Keratinocyte (primary cell): ENCODE measurements around the gene ZMAT3. TPM values are rescaled to one million over a fixed set of nuclear protein-coding genes. Genes with fewer than 3 reads are reported as not detected.

Source experiments
- DNase-seq: peaks from one replicate; pipeline ENCODE4 v3.0.0-alpha.2; 2011; ENCODE audit warnings: low read depth, missing footprints, low spot score
- FAIRE-seq: peaks from 2 replicates; lab custom pipeline; 2011; peaks lifted over from hg19 to GRCh38; lab: Jason Lieb, UNC
- H2AFZ ChIP-seq: 2 replicates; pipeline ENCODE4 v1.6.0; 2012; ENCODE audit warnings: low read length, control low read depth, inconsistent platforms; ENCODE audit not compliant: control insufficient read depth
- H3K27ac ChIP-seq: 2 replicates; pipeline ENCODE4 v1.5.1; 2011; ENCODE audit warnings: low read length; ENCODE audit not compliant: control insufficient read depth, insufficient read depth
- H3K27me3 ChIP-seq: 3 replicates; pipeline ENCODE4 v1.6.0; 2011; ENCODE audit warnings: low read length; ENCODE audit not compliant: control insufficient read depth, insufficient read depth; ENCODE audit errors: extremely low read depth
- H3K36me3 ChIP-seq, 2 experiments: 2 replicates in 1 of 2; 3 replicates in 1 of 2; pipeline ENCODE4 v1.5.1; 2011; ENCODE audit warnings: low read length in 2 of 2, mild to moderate bottlenecking in 1 of 2; ENCODE audit not compliant: control insufficient read depth in 2 of 2, insufficient read depth in 2 of 2; ENCODE audit errors: extremely low read depth in 1 of 2
- H3K4me1 ChIP-seq: 3 replicates; pipeline ENCODE4 v1.5.1; 2011; ENCODE audit warnings: low read length; ENCODE audit not compliant: control insufficient read depth, insufficient read depth; ENCODE audit errors: extremely low read depth
- H3K4me2 ChIP-seq: 3 replicates; pipeline ENCODE4 v1.6.0; 2011; ENCODE audit warnings: low read depth, low read length; ENCODE audit not compliant: control insufficient read depth, insufficient read depth; ENCODE audit errors: extremely low read depth
- H3K4me3 ChIP-seq, 3 experiments: fragments of 200-600 bp in 1 of 3; sonication (generic) in 1 of 3; 2 replicates in 2 of 3; 3 replicates in 1 of 3; pipeline ENCODE4 v1.5.1; 2011 to 2016; ENCODE audit warnings: low read length in 3 of 3, mild to moderate bottlenecking in 3 of 3, control low read depth in 2 of 3, inconsistent platforms in 1 of 3, low read depth in 1 of 3, mixed read lengths in 1 of 3, mixed run types in 1 of 3, moderate library complexity in 1 of 3; ENCODE audit not compliant: control insufficient read depth in 2 of 3, insufficient read depth in 2 of 3; ENCODE audit errors: extremely low read depth in 1 of 3
- H3K79me2 ChIP-seq: 2 replicates; pipeline ENCODE4 v1.6.0; 2012; ENCODE audit warnings: low read length; ENCODE audit not compliant: control insufficient read depth, insufficient read depth
- H3K9ac ChIP-seq: 3 replicates; pipeline ENCODE4 v1.6.0; 2011; ENCODE audit warnings: low read length; ENCODE audit not compliant: control insufficient read depth, insufficient read depth; ENCODE audit errors: extremely low read depth
- H3K9me1 ChIP-seq: 3 replicates; pipeline ENCODE4 v1.6.0; 2011; ENCODE audit warnings: low read length; ENCODE audit not compliant: control insufficient read depth, insufficient read depth; ENCODE audit errors: extremely low read depth
- H3K9me3 ChIP-seq: 2 replicates; pipeline ENCODE4 v1.5.1; 2012; ENCODE audit warnings: low read depth, low read length; ENCODE audit not compliant: control insufficient read depth
- H4K20me1 ChIP-seq: 3 replicates; pipeline ENCODE4 v1.6.0; 2011; ENCODE audit warnings: low read length; ENCODE audit not compliant: control insufficient read depth, insufficient read depth; ENCODE audit errors: extremely low read depth
- EZH2 ChIP-seq: IDR thresholded peaks from one replicate; pipeline ENCODE4 v1.6.1; 2012; ENCODE audit warnings: inconsistent platforms, mild to moderate bottlenecking, low read length, moderate library complexity
- dilution Hi-C: fragments of 300-500 bp; cut with MboI; formaldehyde crosslinking; loops from one replicate; pipeline ENCODE4 v1.7.0; 2020; ENCODE audit warnings: low sequenced_read_pairs; ENCODE audit not compliant: extremely low pct_ligation_motif_present
- polyA plus RNA-seq, 5 experiments: library from polyadenylated mRNA; depleted of rRNA in 3 of 5; stranded (reverse) in 3 of 5; stranded (forward) in 1 of 5; unstranded in 1 of 5; fragments of >200 nt; gene quantifications; 1 replicate in 1 of 5; 2 replicates in 3 of 5; 3 replicates in 1 of 5; pipeline versions ENCODE4 v1.2.1 to v1.2.3, GENCODE V29; 2011 to 2012; ENCODE audit warnings: missing spikeins in 2 of 5, low read depth in 1 of 5, low replicate concordance in 1 of 5
- TF ChIP-seq, protein P1 (sequence below), 3 experiments: IDR thresholded peaks in 1 of 3; conservative IDR thresholded peaks in 1 of 3; optimal IDR thresholded peaks in 1 of 3; 2 replicates in 2 of 3; 3 replicates in 1 of 3; pipeline versions ENCODE3 to v1.5.1; 2011; ENCODE audit warnings: low read length in 3 of 3, mild to moderate bottlenecking in 3 of 3, moderate library complexity in 2 of 3, control low read depth in 1 of 3, inconsistent platforms in 1 of 3; ENCODE audit not compliant: insufficient read depth in 2 of 3; ENCODE audit errors: extremely low read depth in 1 of 3

ZMAT3 gene
- polyA plus RNA-seq, 1 donor (not counting 4 experiments of a cell fraction or from before 2014, with no cell fraction given) = 15.5 TPM

DNA sequence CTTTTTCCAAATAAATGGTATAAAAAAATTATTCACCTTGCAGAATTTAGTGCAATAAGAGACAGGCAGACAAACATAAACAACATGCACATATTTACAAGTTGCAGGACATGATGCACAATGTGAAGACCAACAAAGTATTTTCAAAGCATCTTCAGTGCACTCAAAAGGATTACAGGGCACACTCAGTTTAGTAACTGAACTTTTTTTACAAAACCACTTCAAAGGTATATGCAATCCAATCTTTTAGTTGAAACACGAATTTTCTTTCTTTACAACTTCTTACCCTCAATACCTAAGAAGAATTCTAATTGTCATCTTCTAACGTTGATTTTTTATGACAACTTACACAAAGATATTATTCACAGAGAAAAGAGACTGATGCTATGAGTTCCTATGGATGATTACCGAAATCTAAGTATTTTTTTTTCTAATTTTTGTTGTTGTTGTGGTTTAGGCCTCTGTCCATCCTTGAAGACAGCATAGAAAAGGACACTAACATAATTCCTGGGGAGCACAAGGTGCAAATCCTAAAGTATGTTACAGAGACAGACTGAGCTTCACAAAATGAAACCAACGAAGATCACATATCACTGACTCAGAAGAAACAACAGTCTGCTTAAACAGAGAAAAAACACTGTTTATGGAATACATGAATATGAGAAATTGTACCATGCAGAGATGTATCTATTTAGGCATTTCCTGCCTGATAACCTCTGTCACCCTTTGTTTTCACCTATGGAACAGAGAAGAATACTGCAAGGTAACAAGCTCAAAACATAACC, 50.3 kb downstream of the ZMAT3 start:
- TF ChIP-seq, protein P1, sequence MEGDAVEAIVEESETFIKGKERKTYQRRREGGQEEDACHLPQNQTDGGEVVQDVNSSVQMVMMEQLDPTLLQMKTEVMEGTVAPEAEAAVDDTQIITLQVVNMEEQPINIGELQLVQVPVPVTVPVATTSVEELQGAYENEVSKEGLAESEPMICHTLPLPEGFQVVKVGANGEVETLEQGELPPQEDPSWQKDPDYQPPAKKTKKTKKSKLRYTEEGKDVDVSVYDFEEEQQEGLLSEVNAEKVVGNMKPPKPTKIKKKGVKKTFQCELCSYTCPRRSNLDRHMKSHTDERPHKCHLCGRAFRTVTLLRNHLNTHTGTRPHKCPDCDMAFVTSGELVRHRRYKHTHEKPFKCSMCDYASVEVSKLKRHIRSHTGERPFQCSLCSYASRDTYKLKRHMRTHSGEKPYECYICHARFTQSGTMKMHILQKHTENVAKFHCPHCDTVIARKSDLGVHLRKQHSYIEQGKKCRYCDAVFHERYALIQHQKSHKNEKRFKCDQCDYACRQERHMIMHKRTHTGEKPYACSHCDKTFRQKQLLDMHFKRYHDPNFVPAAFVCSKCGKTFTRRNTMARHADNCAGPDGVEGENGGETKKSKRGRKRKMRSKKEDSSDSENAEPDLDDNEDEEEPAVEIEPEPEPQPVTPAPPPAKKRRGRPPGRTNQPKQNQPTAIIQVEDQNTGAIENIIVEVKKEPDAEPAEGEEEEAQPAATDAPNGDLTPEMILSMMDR (optimal IDR thresholded peaks at IDR 0.05 in 1 of 3, IDR thresholded peaks at IDR 0.05 in 1 of 3, conservative IDR thresholded peaks at IDR 0.05 in 1 of 3; ENCODE audit: extremely low read depth in 1 of 3, insufficient read depth in 2 of 3, low read length in 3 of 3) = no peak
- TF ChIP-seq EZH2 = no peak
- H3K79me2 ChIP-seq = no peaks in the 10 kb centered on the region
- H4K20me1 ChIP-seq = no peaks in the 10 kb centered on the region
- H3K4me2 ChIP-seq = no peak overlapping the region
- no peaks in the 10 kb centered on the region for H3K9me3 ChIP-seq
- no peak overlapping the region for H2AFZ ChIP-seq
- no peak overlapping the region for H3K4me3 ChIP-seq
- dilution Hi-C loops = no loop called here
- no peak overlapping the region for H3K27ac ChIP-seq
- H3K27me3 ChIP-seq = no peaks in the 10 kb centered on the region
- no peaks in the 10 kb centered on the region for H3K9me1 ChIP-seq
- peaks cover 0 to 7% of the 10 kb centered on the region in 2 experiments for H3K36me3 ChIP-seq
- FAIRE-seq (no peak), DNase-seq (no peak)
- no peak overlapping the region for H3K9ac ChIP-seq
- no peaks in the 10 kb centered on the region for H3K4me1 ChIP-seq

DNA sequence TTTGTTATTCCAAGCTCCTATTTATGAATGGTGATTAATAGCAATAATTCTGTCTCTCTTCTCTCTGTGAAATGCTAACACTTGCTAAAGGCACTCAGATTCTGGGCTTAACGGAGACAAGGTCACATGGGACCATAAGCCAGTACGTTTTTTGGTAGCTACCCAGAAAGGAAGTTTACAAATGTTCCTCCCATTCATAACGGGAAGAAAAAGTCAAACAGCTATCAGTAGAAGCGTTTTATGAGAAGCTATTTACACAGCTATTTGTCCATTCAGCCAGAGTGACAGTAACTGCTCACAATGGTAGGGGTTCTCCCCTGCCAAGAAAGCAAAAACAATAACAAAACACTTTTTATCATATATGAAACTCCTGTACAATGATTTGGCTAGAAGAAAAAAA, 51.5 kb downstream of the ZMAT3 start:
- Histone ChIP-seq H3K9me1 (no peaks in the 10 kb centered on the region), H3K4me1 (no peaks in the 10 kb centered on the region), H3K36me3 (peaks cover 0 to 7% of the 10 kb centered on the region in 2 experiments), H3K4me2 (no peak overlapping the region), H3K27ac (no peak overlapping the region), H3K9me3 (no peaks in the 10 kb centered on the region), H3K27me3 (no peaks in the 10 kb centered on the region), H4K20me1 (no peaks in the 10 kb centered on the region), H3K79me2 (no peaks in the 10 kb centered on the region), H3K9ac (no peak overlapping the region), H3K4me3 (no peak overlapping the region), H2AFZ (no peak overlapping the region)
- dilution Hi-C loops = no loop called here
- DNase-seq = no peak
- TF ChIP-seq EZH2 = no peak
- TF ChIP-seq, protein P1 (optimal IDR thresholded peaks at IDR 0.05 in 1 of 3, IDR thresholded peaks at IDR 0.05 in 1 of 3, conservative IDR thresholded peaks at IDR 0.05 in 1 of 3; ENCODE audit: extremely low read depth in 1 of 3, insufficient read depth in 2 of 3, low read length in 3 of 3) = no peak
- FAIRE-seq = no peak
